Skeletal muscle tissue (tissue), 4 donors: ENCODE measurements around the gene AVP. TPM values are rescaled to one million over a fixed set of nuclear protein-coding genes. Genes with fewer than 3 reads are reported as not detected.
"Not testable (repeated sequence)": the region's sequence is repeated elsewhere in the genome, so short reads cannot be mapped to it uniquely, and the experiment has no call there.

Experiments used
- H3K27ac ChIP-seq: one replicate; pipeline ENCODE4 v1.7.0; 2013; ENCODE audit warnings: mild to moderate bottlenecking, low read depth, low read length, inconsistent platforms
- H3K27me3 ChIP-seq, 3 donors: one replicate each; pipeline ENCODE4 v1.7.0; 2013; ENCODE audit warnings: low read length in 3 of 3; ENCODE audit not compliant: control insufficient read depth in 3 of 3, insufficient read depth in 3 of 3
- H3K36me3 ChIP-seq, 3 donors: one replicate each; pipeline ENCODE4 v1.7.0; 2013; ENCODE audit warnings: low read length in 3 of 3; ENCODE audit not compliant: control insufficient read depth in 3 of 3, insufficient read depth in 3 of 3
- H3K4me1 ChIP-seq, 3 donors: one replicate each; pipeline ENCODE4 v1.7.0; 2013; ENCODE audit warnings: low read length in 3 of 3, mild to moderate bottlenecking in 3 of 3; ENCODE audit not compliant: control insufficient read depth in 3 of 3, insufficient read depth in 3 of 3
- H3K4me3 ChIP-seq, 3 donors: one replicate each; pipeline ENCODE4 v1.7.0; 2013; ENCODE audit warnings: low read length in 3 of 3
- H3K9ac ChIP-seq, 3 donors: one replicate each; pipeline ENCODE4 v1.7.0; 2013; ENCODE audit warnings: low read length in 3 of 3, mild to moderate bottlenecking in 3 of 3, moderate library complexity in 2 of 3, low read depth in 1 of 3
- H3K9me3 ChIP-seq, 3 donors: one replicate each; pipeline ENCODE4 v1.7.0; 2013; ENCODE audit warnings: low read length in 3 of 3; ENCODE audit not compliant: control insufficient read depth in 3 of 3
- total RNA-seq: library from RNA; depleted of rRNA; stranded (reverse); fragments of >200 nt; gene quantifications from one replicate; pipeline ENCODE4 v1.2.3, GENCODE V29; 2014
- donor health status: Osteomylitis.

AVP gene
- total RNA-seq, 1 donor from 2014 or later: not detected

- Histone ChIP-seq H3K4me3 (peak overlapping the region in 1 of 3 donors; percentile 30), H3K27ac (no peak overlapping the region), H3K36me3 (no peaks in the 10 kb centered on the region), H3K9ac (no peak overlapping the region), H3K4me1 (peaks cover 0 to 6% (median 3%) of the 10 kb centered on the region in 3 donors), H3K9me3 (no peaks in the 10 kb centered on the region), H3K27me3 (peaks cover 15 to 22% (median 21%) of the 10 kb centered on the region in 3 donors)
Observed at GRCh38 chr20:3072530-3073250, 11.8 kb downstream of the AVP start.

- H3K9ac ChIP-seq: peak within 1 kb of the TSS in 1 of 3 donors; percentile 25
- H3K9me3 ChIP-seq: no peaks in the 10 kb centered on the region
- no peak within 1 kb of the TSS for H3K27ac ChIP-seq
- no peaks in the 10 kb centered on the region for H3K36me3 ChIP-seq
- peak within 1 kb of the TSS; percentile 32 to 49 (median 38) for H3K4me3 ChIP-seq
- peaks cover 0 to 6% (median 3%) of the 10 kb centered on the region in 3 donors for H3K4me1 ChIP-seq
- H3K27me3 ChIP-seq: peaks cover 15 to 22% (median 21%) of the 10 kb centered on the region in 3 donors
Observed at GRCh38 chr20:3071610-3072529, 12.7 kb downstream of the AVP start, which contains the start of gene OXT. Gene OXT (plus strand): TSS chr20:3071620. CDS start chr20:3071656, 36 bp downstream.

- H3K9me3 ChIP-seq: no peaks in the 10 kb centered on the region
- H3K27me3 ChIP-seq: peaks cover 15 to 22% (median 21%) of the 10 kb centered on the region in 3 donors
- H3K9ac ChIP-seq: peak overlapping the region in 1 of 3 donors; percentile 25
- peaks cover 0 to 6% (median 3%) of the 10 kb centered on the region in 3 donors for H3K4me1 ChIP-seq
- no peak overlapping the region for H3K27ac ChIP-seq
- peak overlapping the region; percentile 32 to 41 (median 38) for H3K4me3 ChIP-seq
- H3K36me3 ChIP-seq: no peaks in the 10 kb centered on the region
Observed at GRCh38 chr20:3071266-3071609, 13.3 kb downstream of the AVP start.

DNA sequence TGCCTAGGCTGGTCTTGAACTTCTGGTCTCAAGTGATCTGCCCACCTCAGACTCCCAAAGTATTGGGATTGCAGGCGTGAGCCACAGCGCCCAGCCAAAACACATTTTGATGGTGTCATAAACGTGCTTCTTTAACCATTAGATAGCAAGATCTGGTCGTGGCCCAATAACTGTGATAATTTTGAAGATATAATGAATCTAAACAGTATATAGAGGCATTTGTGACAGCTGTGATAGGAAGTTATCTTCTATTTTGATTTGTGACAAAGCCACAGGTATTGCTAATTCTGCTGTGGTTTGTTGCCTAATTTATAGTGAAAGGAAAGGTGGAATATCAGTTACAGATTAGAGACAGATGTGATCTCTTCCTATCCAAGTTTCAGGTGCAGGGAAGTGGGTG is 13.8 kb downstream of the AVP start:
- Histone ChIP-seq H3K4me3 (no peak overlapping the region), H3K9ac (no peak overlapping the region), H3K4me1 (peaks cover 0 to 6% (median 3%) of the 10 kb centered on the region in 3 donors), H3K9me3 (no peaks in the 10 kb centered on the region), H3K27ac (no peak overlapping the region), H3K27me3 (peaks cover 15 to 22% (median 21%) of the 10 kb centered on the region in 3 donors), H3K36me3 (no peaks in the 10 kb centered on the region)

DNA sequence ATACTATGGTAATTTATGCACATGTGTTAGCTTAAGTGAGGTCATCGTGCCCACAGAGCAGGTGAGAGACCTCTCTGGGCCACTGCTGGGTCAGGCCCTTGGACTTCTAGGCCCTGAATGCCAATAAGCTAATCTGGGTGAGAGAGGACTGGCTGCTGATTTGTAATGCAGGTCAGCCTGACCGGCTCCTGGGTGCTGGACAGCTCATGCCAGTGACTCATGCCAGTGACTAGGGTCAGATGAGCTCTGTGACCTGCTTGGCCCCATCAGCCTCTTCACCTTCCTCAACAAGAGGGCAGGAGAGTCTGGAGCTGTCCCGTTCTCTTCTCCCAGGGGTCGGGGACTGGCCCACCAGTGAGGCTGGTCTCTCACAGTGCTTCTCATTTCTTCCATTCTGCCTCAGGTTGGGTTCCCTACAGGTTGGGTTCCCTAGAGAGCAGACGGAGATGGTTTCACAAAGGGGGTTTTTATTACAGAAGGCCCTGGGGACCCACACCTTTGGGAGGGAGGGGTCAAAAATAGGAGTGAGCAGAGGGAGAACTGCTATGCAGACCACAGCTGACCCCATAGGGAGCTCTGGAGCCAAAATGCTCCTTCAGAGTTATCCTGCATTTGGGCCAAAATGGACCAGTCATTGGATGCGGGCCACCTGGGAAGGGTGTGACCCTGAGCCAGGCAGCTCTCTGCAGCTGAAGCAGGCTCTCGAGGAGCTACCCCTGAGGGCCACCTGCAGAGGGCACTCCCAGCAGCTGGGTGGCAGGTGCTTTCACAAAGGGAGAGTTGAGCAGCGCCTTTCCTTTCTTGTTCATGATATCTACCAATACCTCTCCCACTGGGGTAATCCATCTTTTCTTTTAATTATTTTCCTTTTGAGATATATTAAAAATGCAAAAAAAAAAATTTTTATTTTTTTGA is 15.3 kb downstream of the AVP start:
- no peaks in the 10 kb centered on the region for H3K9me3 ChIP-seq

GRCh38 chr20:3068075-3068474 is 16.4 kb downstream of the AVP start:
- Histone ChIP-seq H3K4me3 (no peak overlapping the region), H3K36me3 (no peaks in the 10 kb centered on the region), H3K9ac (no peak overlapping the region), H3K27ac (no peak overlapping the region), H3K27me3 (peaks cover 15 to 19% (median 19%) of the 10 kb centered on the region in 3 donors), H3K4me1 (peaks cover 0 to 6% (median 3%) of the 10 kb centered on the region in 3 donors), H3K9me3 (no peaks in the 10 kb centered on the region)

More for the DNA sequence above, 15.3 kb downstream of the AVP start:
- no peak overlapping the region for H3K4me3 ChIP-seq
- H3K27me3 ChIP-seq: peaks cover 15 to 22% (median 21%) of the 10 kb centered on the region in 3 donors
- no peak overlapping the region for H3K9ac ChIP-seq
- peaks cover 0 to 6% (median 3%) of the 10 kb centered on the region in 3 donors for H3K4me1 ChIP-seq
- no peak overlapping the region for H3K27ac ChIP-seq
- no peaks in the 10 kb centered on the region for H3K36me3 ChIP-seq

- H3K9ac ChIP-seq: no peak overlapping the region
- no peaks in the 10 kb centered on the region for H3K9me3 ChIP-seq
- H3K4me1 ChIP-seq: peaks cover 0 to 4% (median 3%) of the 10 kb centered on the region in 3 donors
- H3K4me3 ChIP-seq: no peak overlapping the region
- H3K27ac ChIP-seq: no peak overlapping the region
- H3K27me3 ChIP-seq: peaks cover 9 to 14% (median 12%) of the 10 kb centered on the region in 3 donors
- no peaks in the 10 kb centered on the region for H3K36me3 ChIP-seq
Observed at GRCh38 chr20:3067139-3068014, 17.1 kb downstream of the AVP start.

DNA sequence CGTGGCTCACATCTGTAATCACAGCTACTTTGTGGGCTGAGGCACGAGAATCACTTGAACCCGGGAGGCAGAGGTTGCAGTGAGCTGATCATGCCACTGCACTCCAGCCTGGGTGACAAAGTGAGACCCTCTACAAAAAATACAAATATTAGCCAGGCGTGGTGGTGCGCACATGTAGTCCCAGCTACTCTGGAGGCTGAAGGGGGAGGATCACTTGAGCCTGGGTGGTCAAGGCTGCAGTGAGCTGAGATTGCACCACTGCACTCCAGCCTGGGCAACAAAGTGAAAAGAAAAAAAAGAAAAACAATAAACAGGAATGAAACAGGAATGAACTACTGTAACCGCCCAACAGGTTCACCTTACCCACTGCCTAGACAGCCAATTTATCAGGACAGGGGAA is 20.4 kb downstream of the AVP start:
- not testable (repeated sequence) for H3K27me3 ChIP-seq, H3K27ac ChIP-seq, H3K9ac ChIP-seq, H3K4me1 ChIP-seq, H3K4me3 ChIP-seq, H3K36me3 ChIP-seq, H3K9me3 ChIP-seq

DNA sequence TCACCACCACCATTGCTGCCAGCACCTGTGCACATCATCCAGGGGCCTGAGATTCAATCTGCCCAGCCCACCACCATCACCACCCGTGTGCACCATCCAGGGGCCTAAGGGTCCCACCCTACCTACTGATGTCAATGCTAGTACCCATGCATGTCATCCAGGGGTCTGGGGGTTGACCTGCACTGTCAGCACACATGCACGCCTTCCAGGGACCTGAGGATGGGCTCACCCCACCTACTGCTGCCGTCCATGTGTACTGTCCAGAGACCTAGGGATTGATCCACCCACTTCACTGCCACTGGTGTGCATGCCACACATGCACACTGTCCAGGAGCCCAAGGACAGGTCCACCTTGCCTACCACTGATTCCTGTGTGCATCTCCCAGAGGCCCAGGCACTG is 25.0 kb downstream of the AVP start:
- Histone ChIP-seq H3K27me3 (no peaks in the 10 kb centered on the region), H3K27ac (no peak overlapping the region), H3K4me3 (no peak overlapping the region), H3K4me1 (no peaks in the 10 kb centered on the region), H3K9ac (no peak overlapping the region), H3K9me3 (no peaks in the 10 kb centered on the region), H3K36me3 (no peaks in the 10 kb centered on the region)
